Measurements from ENCODE around the gene AP3B1. TPM values are rescaled to one million over a fixed set of nuclear protein-coding genes. Genes with fewer than 3 reads are reported as not detected.

The AP3B1 gene
- total RNA-seq, 6 experiments from 2014 or later, result 51.8 to 66.8 (median 56.6) TPM

DNA sequence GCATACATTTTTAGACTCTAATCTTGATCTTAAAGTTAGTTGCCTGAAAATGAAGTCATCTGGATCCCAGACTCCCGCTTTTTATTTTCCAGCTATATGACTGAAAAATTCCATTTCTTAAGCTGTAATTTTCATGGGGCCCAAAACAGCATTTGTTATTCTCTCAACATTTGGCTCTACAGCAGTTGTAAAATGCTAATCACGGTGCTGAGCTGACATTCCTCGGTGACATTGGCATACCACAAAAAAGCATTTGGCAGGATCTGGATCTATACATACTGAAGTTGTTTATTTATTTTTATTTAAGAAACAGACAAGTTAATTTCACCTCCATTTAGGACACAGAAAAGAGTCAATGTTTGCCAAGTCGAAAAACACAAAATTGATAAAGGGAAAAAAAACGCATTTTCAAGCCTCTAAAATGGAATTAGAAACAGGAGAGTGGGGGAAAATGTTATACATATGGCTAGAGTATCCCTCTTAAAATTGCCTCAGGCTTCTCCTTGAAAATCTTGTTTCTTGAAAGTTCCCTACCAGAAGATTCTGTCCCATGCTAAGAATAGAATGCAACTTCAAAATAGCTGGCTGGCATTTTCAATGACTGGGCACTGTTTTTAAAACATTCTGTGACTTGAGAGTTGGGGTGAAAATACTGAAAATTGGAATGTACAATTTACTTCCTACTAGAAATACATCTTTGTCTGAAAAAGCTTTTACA lies 310.9 kb downstream of the AP3B1 start:
- TF ChIP-seq, protein P1, sequence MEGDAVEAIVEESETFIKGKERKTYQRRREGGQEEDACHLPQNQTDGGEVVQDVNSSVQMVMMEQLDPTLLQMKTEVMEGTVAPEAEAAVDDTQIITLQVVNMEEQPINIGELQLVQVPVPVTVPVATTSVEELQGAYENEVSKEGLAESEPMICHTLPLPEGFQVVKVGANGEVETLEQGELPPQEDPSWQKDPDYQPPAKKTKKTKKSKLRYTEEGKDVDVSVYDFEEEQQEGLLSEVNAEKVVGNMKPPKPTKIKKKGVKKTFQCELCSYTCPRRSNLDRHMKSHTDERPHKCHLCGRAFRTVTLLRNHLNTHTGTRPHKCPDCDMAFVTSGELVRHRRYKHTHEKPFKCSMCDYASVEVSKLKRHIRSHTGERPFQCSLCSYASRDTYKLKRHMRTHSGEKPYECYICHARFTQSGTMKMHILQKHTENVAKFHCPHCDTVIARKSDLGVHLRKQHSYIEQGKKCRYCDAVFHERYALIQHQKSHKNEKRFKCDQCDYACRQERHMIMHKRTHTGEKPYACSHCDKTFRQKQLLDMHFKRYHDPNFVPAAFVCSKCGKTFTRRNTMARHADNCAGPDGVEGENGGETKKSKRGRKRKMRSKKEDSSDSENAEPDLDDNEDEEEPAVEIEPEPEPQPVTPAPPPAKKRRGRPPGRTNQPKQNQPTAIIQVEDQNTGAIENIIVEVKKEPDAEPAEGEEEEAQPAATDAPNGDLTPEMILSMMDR (IDR thresholded peaks at IDR 0.05), result no peak
- H3K9me3 Mint-ChIP-seq, result no peaks in the 10 kb centered on the region
- no peak for DNase-seq
- H3K4me3 Mint-ChIP-seq, result no peak overlapping the region
- no peaks in the 10 kb centered on the region for H3K4me1 Mint-ChIP-seq (ENCODE audit: low read depth)
- peaks cover 24% of the 10 kb centered on the region for H3K27me3 Mint-ChIP-seq (ENCODE audit: insufficient read depth)
- no peaks in the 10 kb centered on the region for H3K36me3 Mint-ChIP-seq (ENCODE audit: low read depth)
- H3K27ac Mint-ChIP-seq, result no peak overlapping the region

DNA sequence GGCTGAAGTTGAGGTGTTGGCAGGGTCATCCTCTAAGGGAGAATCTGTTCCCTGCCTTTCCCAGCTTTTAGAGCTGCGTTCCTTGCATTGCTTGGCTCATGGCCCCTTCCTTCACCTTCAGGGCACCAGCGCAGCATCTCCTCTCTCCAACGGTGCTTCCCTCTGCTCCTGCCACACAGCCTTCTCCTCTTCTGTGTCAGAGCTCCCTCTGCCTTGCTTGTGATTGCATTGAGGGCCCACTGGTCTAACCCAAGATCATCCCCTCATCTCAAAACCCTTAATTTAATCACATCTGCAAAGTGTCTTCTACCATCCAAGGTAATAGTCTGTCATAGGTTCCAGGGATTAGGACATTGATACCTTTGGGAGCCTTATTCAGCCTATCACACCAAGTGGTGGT lies 312.7 kb downstream of the AP3B1 start:
- Mint-ChIP-seq H3K27me3 (ENCODE audit: insufficient read depth) (peaks cover 32% of the 10 kb centered on the region), H3K9me3 (no peaks in the 10 kb centered on the region), H3K4me1 (ENCODE audit: low read depth) (no peaks in the 10 kb centered on the region), H3K4me3 (no peak overlapping the region), H3K27ac (no peak overlapping the region), H3K36me3 (ENCODE audit: low read depth) (no peaks in the 10 kb centered on the region)
- no peak for DNase-seq
- TF ChIP-seq, protein P1 (IDR thresholded peaks at IDR 0.05), result no peak

DNA sequence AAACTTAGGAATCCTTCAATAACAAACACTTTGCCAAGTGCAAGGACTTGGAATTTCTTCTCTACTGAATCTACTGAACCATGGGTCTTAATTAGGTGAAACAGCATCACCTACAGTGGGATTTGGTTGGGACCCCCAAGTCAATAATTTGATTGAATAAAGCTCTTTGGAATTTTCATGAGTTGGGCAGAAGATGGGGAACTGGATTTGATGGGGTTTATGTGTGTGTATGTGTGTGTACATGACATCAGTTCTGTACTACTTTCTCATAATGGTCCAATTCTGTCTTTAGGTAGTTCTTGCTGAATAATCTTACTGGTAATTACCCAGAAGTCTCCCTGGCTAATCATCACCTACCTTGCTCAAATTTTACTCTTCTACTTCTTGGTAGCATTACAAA lies 319.9 kb downstream of the AP3B1 start:
- Mint-ChIP-seq H3K4me3 (no peak overlapping the region), H3K27me3 (ENCODE audit: insufficient read depth) (peaks cover 41% of the 10 kb centered on the region), H3K27ac (no peak overlapping the region), H3K9me3 (no peaks in the 10 kb centered on the region), H3K4me1 (ENCODE audit: low read depth) (peaks cover 6% of the 10 kb centered on the region; the same call in 1 of the 2 replicates), H3K36me3 (ENCODE audit: low read depth) (no peaks in the 10 kb centered on the region)
- TF ChIP-seq, protein P1 (IDR thresholded peaks at IDR 0.05), result no peak
- DNase-seq, result no peak

DNA sequence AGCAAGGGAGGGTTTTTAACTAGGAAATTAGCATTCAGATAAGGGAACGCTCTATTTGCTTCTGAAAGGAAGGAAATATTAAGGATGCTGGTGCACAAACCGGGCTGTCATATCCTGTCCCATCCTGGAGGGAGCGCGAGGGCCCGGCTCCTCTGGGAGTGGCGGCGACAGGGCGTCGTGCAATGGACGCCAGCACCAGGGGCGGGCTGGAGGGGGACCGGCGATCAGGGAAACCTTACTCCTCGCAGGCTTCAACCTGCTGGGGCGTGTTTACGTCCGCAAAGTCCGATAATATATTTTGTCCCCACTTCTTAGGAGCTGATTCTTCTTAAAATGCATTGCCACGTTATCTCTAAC lies 321.3 kb downstream of the AP3B1 start:
- no peak for DNase-seq
- no peak overlapping the region for H3K27ac Mint-ChIP-seq
- peaks cover 6% of the 10 kb centered on the region; the same call in 1 of the 2 replicates for H3K4me1 Mint-ChIP-seq (ENCODE audit: low read depth)
- TF ChIP-seq, protein P1 (IDR thresholded peaks at IDR 0.05), result no peak
- H3K4me3 Mint-ChIP-seq, result 0 out of 2 replicates have a peak overlapping the region, but pooled peaks have one; percentile 30
- peaks cover 47% of the 10 kb centered on the region for H3K27me3 Mint-ChIP-seq (ENCODE audit: insufficient read depth)
- H3K36me3 Mint-ChIP-seq (ENCODE audit: low read depth), result no peaks in the 10 kb centered on the region
- H3K9me3 Mint-ChIP-seq, result no peaks in the 10 kb centered on the region

DNA sequence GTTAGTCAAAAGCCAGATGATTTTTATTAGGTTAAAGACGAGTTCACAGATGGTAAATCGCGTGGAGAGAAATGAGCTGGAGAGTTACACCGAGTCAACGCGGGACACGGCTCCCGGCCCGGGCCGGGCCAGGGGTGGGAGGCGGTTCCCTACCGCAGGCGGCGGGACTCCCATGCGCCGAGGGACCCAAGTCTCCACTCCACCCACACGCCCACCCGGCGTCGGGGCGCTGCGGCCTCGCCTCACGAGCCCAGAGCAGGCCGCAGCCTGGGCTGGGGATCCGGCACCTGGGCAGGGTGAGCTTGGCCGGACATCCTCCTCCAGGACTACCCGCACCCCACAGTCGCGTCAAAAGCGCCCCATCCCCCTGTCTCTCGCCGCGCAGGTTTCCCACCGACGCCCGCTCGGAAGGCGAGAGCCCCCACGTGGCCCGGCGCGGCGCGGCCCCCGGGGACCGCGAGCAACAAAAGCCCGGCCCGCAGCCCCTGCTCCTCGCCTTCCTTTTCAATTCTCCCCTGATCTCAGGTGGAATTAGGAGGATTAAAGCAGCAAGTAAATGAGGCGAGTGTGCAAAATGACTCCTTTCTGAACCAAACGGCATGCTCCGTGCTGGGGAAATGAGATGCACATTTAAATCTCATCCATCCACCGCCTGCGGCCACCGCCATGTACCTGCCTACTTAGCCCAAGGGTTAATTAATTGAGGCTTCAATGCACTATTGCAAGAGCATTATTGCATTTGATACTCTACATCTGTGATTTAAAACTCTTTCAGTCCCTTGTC lies 321.8 kb downstream of the AP3B1 start:
- Mint-ChIP-seq H3K36me3 (ENCODE audit: low read depth) (no peaks in the 10 kb centered on the region), H3K4me1 (ENCODE audit: low read depth) (peaks cover 6% of the 10 kb centered on the region; the same call in 1 of the 2 replicates), H3K9me3 (no peaks in the 10 kb centered on the region), H3K27ac (no peak overlapping the region), H3K27me3 (ENCODE audit: insufficient read depth) (peaks cover 47% of the 10 kb centered on the region), H3K4me3 (0 out of 2 replicates have a peak overlapping the region, but pooled peaks have one; percentile 30)
- TF ChIP-seq, protein P1 (IDR thresholded peaks at IDR 0.05), result peak; percentile 20; the same call in 1 of the 2 replicates
- DNase-seq, result no peak

Data from HFFc6 (cell line).